Anterior cingulate cortex (tissue), 58 donors: ENCODE measurements around the gene AFF1.
"Not testable (repeated sequence)": the region's sequence is repeated elsewhere in the genome, so short reads cannot be mapped to it uniquely, and the experiment has no call there.

Experiments used
- DNase-seq, 58 donors: peaks; one replicate each; lab custom pipeline; 2025; lab: John Stamatoyannopoulos, UW

The AFF1 gene

GRCh38 chr4:87073199-87074120 is 138.6 kb downstream of the AFF1 start:
- peak in 30 of 58 donors; percentile 2 to 52 (median 26) for DNase-seq

DNA sequence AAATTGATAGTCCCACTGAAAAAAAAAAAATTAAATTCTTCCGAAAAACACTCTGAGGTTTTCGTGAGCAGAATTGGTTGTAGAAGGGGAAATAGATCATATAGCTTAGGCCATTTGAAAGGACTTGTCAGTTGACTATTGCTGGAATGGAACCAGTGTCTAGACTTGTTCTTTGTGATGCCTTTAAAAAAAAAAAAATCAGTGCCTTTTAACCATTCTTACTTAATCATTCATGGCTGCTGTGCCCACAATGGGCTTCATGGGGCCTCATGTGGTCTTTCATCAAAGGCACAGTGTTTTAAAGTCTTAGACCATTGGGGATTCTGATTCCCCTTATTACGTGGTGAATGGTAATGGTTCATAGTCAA is 139.3 kb downstream of the AFF1 start:
- DNase-seq = no peak

DNA sequence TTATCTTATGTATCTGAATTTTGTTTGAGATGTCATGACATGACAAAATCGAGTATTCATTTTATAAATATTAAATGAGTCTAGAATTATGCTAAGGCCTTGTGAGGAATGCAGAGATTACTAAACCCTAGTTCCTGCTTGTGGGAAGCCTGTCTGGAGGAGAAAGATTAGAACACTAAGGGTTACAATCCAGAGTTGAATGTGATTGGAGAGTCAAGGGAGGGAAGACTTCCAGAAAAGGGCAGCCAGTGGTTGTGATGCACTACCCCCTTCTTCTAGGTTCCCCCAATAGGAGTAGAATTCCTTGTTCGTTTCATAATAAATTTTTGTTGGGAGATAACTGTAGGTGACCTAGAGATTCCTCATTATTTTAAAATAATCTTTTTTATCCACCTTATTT is 141.1 kb downstream of the AFF1 start:
- DNase-seq = no peak

GRCh38 chr4:87076690-87077358 is 142.0 kb downstream of the AFF1 start:
- peak in 2 of 58 donors; percentile 14 to 21 for DNase-seq

GRCh38 chr4:87077914-87078585 is 143.2 kb downstream of the AFF1 start:
- peak in 18 of 58 donors; percentile 6 to 53 (median 28) for DNase-seq

- peak in 19 of 58 donors; percentile 1 to 55 (median 21) for DNase-seq
Observed at GRCh38 chr4:87078987-87079486, 144.2 kb downstream of the AFF1 start.

- DNase-seq = no peak
Observed at GRCh38 chr4:87079967-87080366, 145.2 kb downstream of the AFF1 start.

DNA sequence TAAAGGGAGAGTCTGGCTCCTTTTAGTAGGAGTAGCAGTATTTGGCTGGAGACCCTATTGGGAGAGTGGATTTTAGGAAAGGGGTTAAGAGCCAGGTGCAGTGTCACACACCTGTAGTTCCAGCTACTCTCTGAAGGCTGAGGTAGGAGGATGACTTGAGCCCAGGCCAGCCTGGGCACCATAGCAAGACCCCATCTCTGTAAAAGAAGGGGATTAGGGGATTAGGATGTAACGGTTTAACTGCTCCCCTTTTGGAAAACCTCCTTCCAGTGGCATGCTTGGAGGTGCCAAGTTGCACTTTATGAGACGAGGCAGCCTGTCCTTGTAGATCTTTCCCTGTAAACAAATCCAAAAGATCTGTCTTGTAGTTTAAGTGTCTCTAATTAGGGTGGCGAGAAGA is 145.7 kb downstream of the AFF1 start:
- no peak for DNase-seq

GRCh38 chr4:87081826-87082225 is 147.0 kb downstream of the AFF1 start:
- DNase-seq = no peak

DNA sequence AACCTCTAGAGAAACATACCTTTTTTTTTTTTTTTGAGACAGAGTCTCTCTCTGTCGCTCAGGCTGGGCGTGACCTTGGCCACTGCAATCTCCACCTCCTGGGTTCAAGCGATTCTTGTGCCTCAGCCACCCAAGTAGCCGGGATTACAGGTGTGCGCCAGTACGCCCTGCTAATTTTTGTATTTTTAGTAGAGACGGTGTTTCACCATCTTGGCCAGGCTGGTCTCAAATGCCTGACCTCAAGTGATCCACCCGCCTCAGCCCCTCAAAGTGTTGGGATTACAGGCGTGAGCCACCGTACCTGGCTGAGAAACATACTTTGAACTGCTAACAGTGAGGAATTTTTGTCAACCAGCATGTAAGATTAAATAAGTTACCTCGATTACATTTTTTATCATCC is 150.9 kb downstream of the AFF1 start:
- DNase-seq = not testable (repeated sequence)

- DNase-seq = no peak
Observed at GRCh38 chr4:87086143-87086805, 151.5 kb downstream of the AFF1 start.

DNA sequence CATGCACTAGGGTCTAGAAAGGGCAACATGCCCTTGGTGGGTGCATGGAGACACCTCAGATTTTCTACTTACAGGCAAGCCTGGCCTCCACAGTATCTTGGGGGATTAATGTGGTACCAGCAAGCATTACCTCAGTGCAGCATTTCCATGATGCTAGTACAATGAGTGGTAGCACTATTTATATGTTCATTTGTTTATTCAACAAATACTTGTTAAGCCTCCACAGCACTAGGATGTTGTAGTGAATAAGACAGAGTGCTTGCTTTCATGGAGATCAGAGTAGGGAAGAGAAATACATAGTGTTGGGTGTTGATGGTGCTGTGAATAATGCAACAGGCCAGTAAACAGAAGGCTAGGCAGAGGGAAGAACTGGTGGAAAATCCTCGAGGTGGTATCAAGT is 152.2 kb downstream of the AFF1 start:
- DNase-seq = no peak

- peak in 1 of 58 donors; percentile 7 for DNase-seq
Observed at GRCh38 chr4:87087420-87087819, 152.6 kb downstream of the AFF1 start.

DNA sequence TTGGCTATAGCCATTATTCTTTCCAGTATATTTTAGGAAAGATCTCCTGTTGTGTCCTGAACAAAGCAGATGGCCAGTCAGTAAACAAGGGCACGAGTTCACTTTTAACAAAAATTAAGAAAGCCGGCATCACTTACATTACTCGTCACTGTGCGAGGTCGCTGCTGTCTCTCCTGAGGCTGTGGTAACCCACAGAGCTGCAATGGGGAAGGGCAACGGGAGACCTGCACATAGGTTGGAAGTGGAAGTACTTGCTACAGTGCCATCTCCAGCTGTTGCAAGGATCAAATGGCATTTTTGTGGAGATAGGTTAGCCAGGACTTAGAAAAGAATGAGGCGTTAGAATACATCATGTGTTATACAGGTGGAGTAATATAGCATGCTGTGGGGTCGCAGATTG is 153.4 kb downstream of the AFF1 start:
- no peak for DNase-seq

- no peak for DNase-seq
Observed at GRCh38 chr4:87089368-87089767, 154.6 kb downstream of the AFF1 start.

- DNase-seq = no peak
Observed at GRCh38 chr4:87090305-87090704, 155.5 kb downstream of the AFF1 start.

DNA sequence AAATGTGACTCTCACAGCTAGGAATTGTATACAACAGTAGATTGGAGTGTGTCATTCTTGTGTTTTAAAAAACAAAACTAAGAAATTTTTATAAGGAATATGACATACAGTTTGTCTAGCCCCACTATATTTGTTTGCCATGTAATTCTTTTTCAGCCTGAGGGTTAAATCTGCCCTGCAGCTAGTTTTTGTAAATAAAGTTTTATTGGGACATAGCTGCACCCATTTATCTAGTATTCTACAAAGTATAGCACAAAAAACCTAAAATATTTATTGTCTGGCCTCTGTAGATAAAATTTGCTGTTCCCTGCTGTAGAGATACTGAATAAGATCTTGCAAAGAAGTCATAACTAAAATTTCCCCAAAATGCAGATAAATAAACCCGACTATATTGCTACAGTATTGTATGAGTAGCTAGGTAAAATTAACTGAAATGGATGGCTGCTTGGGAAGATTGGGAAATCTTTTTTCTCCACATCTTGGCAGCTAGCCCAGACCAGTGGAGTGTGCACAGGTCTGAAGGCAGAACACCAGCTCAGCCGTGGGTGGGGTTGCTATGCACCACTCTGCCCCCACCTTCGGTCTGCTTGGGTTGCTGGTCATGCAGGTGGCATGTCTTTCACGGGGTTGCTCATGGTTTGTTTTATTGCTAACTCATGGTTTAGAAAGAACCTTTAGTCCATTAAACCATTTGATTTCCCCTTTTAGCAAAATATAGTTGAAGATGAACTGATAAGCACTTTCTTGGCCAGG is 157.8 kb downstream of the AFF1 start:
- peak in 16 of 58 donors; percentile 10 to 52 (median 26) for DNase-seq

- peak in 20 of 58 donors; percentile 9 to 49 (median 24) for DNase-seq
Observed at GRCh38 chr4:87093443-87094123, 158.8 kb downstream of the AFF1 start.

DNA sequence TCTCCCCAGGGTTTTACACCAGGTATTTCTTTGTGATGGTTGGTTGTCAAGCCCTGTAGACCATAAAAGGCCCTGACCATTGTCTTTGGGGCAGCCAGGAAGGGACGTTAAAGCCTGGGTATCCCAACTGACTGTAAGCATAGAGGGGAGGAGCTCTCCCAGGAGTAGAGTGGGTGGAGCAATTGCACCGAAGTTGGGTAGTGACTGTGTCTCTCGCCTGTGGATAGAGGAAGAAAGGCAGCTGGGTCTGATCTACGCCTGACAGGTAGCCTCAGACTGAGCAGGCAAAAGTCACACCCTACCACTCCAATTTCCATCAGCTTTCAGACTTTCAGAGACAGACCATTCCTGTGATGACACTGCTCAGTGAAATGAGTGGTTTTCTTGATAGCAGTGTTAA is 162.3 kb downstream of the AFF1 start:
- DNase-seq = no peak
